ENCODE results near the gene DNAJC3. TPM values are rescaled to one million over a fixed set of nuclear protein-coding genes. Genes with fewer than 3 reads are reported as not detected.

Gene DNAJC3
- total RNA-seq, 1 donor from 2014 or later: 21.7 TPM

DNA sequence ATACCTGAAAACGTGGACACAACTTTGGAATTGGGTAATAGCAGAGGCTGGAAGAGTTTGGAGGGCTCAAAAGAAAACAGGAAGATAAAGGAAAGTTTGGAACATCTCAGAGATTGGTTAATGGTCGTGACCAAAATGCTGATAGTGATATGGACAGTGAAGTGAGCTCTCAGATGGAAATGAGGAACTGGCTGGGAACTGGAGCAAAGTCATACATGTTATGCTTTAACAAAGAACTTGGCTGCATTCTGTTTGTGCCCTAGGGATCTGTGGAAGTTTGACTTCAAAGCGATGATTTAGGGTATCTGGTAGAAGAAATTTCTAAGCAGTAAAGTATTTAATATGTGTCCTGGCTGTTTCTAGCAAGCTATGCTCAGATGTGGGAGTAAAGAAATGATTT, 136.2 kb downstream of the DNAJC3 start:
- H3K27ac Mint-ChIP-seq: no peak overlapping the region
- DNase-seq (ENCODE audit: low spot score in 2 of 2, unreplicated experiment in 2 of 2): no peak
- peaks cover 38% of the 10 kb centered on the region for H3K9me3 Mint-ChIP-seq
- no peak overlapping the region for H3K4me3 Mint-ChIP-seq
- no peaks in the 10 kb centered on the region for H3K4me1 Mint-ChIP-seq
- peaks cover 57% of the 10 kb centered on the region for H3K36me3 Mint-ChIP-seq
- no peaks in the 10 kb centered on the region for H3K27me3 Mint-ChIP-seq (ENCODE audit: low read depth)
- no peak for TF ChIP-seq CTCF (IDR thresholded peaks at IDR 0.05; ENCODE audit: unreplicated experiment)

DNA sequence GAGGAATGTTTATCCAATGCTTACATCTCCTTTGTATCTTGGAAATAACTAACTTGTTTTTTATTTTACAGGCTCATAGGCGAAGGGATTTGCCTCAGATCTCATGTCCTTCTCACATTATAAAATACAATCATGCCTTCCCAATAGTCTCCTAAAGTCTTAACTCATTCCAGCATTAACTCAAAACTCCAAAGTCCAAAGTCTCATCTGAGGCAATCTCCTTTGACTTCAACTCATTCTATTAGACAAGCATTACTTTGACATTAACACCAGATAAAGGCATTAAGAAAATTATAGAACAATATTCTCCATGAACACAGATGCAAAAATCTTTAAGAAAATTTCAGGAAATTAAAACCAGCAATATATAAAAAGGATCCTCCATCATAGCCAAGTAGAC, 137.6 kb downstream of the DNAJC3 start:
- no peak overlapping the region for H3K4me3 Mint-ChIP-seq
- peaks cover 27% of the 10 kb centered on the region for H3K9me3 Mint-ChIP-seq
- no peak for TF ChIP-seq CTCF (IDR thresholded peaks at IDR 0.05; ENCODE audit: unreplicated experiment)
- H3K4me1 Mint-ChIP-seq: no peaks in the 10 kb centered on the region
- H3K27ac Mint-ChIP-seq: no peak overlapping the region
- no peak for DNase-seq (ENCODE audit: low spot score in 2 of 2, unreplicated experiment in 2 of 2)
- peaks cover 47% of the 10 kb centered on the region for H3K36me3 Mint-ChIP-seq
- no peaks in the 10 kb centered on the region for H3K27me3 Mint-ChIP-seq (ENCODE audit: low read depth)

DNA sequence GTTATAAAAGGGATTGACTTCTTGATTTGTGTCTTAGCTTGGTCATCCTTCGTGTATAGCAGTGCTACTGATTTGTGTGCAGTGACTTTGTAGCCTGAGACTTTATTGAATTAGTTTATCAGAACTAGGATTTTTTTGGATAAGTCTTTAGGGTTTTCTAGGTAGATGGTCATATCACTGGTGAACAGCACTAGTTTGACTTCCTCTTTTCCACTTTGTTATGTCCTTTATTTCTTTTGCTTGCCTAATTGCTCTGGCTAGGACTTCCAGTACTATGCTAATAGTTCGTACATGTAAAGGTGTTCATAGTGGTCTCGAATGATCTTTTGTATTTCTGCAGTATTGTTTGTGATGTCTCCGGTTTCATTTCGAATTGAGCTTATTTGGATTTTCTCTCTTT, 145.4 kb downstream of the DNAJC3 start:
- Mint-ChIP-seq H3K27ac (no peak overlapping the region), H3K9me3 (peaks cover 43% of the 10 kb centered on the region), H3K4me3 (no peak overlapping the region), H3K36me3 (peaks cover 32% of the 10 kb centered on the region), H3K4me1 (no peaks in the 10 kb centered on the region), H3K27me3 (ENCODE audit: low read depth) (no peaks in the 10 kb centered on the region)
- DNase-seq (ENCODE audit: low spot score in 2 of 2, unreplicated experiment in 2 of 2): no peak
- TF ChIP-seq CTCF (IDR thresholded peaks at IDR 0.05; ENCODE audit: unreplicated experiment): no peak

GRCh38 chr13:95833126-95833525, 156.2 kb downstream of the DNAJC3 start:
- Mint-ChIP-seq H3K27ac (no peak overlapping the region), H3K9me3 (peaks cover 20% of the 10 kb centered on the region), H3K27me3 (ENCODE audit: low read depth) (no peaks in the 10 kb centered on the region), H3K4me3 (no peak overlapping the region), H3K4me1 (peaks cover 3% of the 10 kb centered on the region), H3K36me3 (peaks cover 33% of the 10 kb centered on the region)
- TF ChIP-seq CTCF (IDR thresholded peaks at IDR 0.05; ENCODE audit: unreplicated experiment): no peak
- DNase-seq (ENCODE audit: low spot score in 2 of 2, unreplicated experiment in 2 of 2): no peak

DNA sequence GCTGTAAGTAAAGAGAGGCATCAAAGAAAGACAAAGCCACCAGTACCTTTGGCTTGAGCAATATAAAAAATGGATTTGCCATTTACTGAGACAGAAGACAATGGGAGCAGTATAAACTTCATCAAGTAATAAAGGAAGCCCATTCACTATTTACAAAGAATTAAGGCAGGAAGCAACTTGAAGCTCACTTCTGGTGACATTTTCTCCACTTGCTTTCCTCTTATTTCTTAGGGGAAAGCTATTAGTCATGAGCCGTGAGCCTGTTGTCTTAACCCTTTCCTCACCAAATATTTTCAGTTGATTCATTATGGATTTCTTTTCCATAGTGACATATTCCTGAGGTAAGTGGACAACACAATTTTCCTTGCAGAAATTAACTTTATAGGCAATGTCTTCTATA, 156.8 kb downstream of the DNAJC3 start:
- H3K4me3 Mint-ChIP-seq: no peak overlapping the region
- no peaks in the 10 kb centered on the region for H3K27me3 Mint-ChIP-seq (ENCODE audit: low read depth)
- TF ChIP-seq CTCF (IDR thresholded peaks at IDR 0.05; ENCODE audit: unreplicated experiment): no peak
- H3K9me3 Mint-ChIP-seq: peaks cover 20% of the 10 kb centered on the region
- no peak overlapping the region for H3K27ac Mint-ChIP-seq
- peaks cover 3% of the 10 kb centered on the region for H3K4me1 Mint-ChIP-seq
- peaks cover 32% of the 10 kb centered on the region for H3K36me3 Mint-ChIP-seq
- DNase-seq (ENCODE audit: low spot score in 2 of 2, unreplicated experiment in 2 of 2): no peak

GRCh38 chr13:95834134-95834765, 157.3 kb downstream of the DNAJC3 start:
- H3K36me3 Mint-ChIP-seq: peaks cover 32% of the 10 kb centered on the region
- peak; percentile 38 to 76 for DNase-seq (ENCODE audit: low spot score in 2 of 2, unreplicated experiment in 2 of 2)
- peak; percentile 92 for TF ChIP-seq CTCF (IDR thresholded peaks at IDR 0.05; ENCODE audit: unreplicated experiment)
- H3K9me3 Mint-ChIP-seq: peaks cover 23% of the 10 kb centered on the region
- no peak overlapping the region for H3K27ac Mint-ChIP-seq
- H3K4me3 Mint-ChIP-seq: no peak overlapping the region
- H3K4me1 Mint-ChIP-seq: peaks cover 3% of the 10 kb centered on the region
- H3K27me3 Mint-ChIP-seq (ENCODE audit: low read depth): no peaks in the 10 kb centered on the region
